ENCODE results near the gene KIFC3. TPM values are rescaled to one million over a fixed set of nuclear protein-coding genes. Genes with fewer than 3 reads are reported as not detected.

The KIFC3 gene
- total RNA-seq, 4 donors from 2014 or later = 116 to 206 (median 164) TPM

DNA sequence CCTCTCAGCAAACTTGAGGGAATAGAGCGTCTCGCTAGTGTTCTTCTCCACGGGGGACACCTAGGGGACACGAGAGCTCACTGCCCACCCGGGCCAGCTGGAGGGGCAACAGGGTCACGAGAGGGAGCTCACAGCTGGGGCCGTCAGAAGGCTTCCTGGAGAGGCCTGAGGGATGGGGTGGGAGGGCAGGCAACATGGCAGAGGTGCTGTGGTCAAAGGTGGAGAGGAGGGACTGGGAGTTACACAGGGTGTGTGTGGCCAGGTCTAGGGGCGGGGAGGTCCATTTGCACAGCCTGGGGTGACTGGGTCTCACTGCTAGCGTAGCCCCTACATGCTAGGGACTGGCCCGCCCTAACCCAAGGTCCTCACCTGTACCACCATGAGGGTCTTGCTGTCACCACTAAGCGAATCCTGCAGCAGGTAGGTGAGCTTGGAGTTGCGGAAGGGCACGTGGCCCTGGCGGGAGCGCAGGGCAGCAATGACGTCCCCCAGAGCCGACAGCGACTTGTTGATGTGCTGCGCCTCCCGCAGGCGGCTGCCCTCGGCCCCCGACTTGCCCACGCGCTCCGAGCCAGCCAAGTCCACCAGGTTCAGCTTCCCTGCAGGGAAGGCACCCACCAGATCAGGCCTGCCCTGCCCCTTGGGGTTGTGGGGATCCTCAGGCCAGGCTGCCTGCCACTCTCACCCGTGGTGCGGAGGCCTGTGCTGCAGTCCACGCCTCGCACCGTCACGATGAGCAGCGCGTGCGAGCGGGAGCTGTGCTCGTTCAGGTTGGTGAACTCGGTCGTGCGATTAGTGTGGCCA is 41.7 kb downstream of the KIFC3 start:
- intact Hi-C loops (cut with DNase I; ENCODE audit: low total_unique reads) = no loop called here
- TF ChIP-seq, protein P1, sequence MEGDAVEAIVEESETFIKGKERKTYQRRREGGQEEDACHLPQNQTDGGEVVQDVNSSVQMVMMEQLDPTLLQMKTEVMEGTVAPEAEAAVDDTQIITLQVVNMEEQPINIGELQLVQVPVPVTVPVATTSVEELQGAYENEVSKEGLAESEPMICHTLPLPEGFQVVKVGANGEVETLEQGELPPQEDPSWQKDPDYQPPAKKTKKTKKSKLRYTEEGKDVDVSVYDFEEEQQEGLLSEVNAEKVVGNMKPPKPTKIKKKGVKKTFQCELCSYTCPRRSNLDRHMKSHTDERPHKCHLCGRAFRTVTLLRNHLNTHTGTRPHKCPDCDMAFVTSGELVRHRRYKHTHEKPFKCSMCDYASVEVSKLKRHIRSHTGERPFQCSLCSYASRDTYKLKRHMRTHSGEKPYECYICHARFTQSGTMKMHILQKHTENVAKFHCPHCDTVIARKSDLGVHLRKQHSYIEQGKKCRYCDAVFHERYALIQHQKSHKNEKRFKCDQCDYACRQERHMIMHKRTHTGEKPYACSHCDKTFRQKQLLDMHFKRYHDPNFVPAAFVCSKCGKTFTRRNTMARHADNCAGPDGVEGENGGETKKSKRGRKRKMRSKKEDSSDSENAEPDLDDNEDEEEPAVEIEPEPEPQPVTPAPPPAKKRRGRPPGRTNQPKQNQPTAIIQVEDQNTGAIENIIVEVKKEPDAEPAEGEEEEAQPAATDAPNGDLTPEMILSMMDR (IDR thresholded peaks at IDR 0.05) = no peak
- no peak for TF ChIP-seq POLR2A (IDR thresholded peaks at IDR 0.05)
- H3K4me3 ChIP-seq (ENCODE audit: low read depth, poor library complexity, severe bottlenecking) = no peak overlapping the region
- DNase-seq (ENCODE audit: low spot score in 2 of 2) = no peak
- WGBS, 2 donors = 90 to 91% methylated on average over 17 to 40 of the region's 40 CpGs

DNA sequence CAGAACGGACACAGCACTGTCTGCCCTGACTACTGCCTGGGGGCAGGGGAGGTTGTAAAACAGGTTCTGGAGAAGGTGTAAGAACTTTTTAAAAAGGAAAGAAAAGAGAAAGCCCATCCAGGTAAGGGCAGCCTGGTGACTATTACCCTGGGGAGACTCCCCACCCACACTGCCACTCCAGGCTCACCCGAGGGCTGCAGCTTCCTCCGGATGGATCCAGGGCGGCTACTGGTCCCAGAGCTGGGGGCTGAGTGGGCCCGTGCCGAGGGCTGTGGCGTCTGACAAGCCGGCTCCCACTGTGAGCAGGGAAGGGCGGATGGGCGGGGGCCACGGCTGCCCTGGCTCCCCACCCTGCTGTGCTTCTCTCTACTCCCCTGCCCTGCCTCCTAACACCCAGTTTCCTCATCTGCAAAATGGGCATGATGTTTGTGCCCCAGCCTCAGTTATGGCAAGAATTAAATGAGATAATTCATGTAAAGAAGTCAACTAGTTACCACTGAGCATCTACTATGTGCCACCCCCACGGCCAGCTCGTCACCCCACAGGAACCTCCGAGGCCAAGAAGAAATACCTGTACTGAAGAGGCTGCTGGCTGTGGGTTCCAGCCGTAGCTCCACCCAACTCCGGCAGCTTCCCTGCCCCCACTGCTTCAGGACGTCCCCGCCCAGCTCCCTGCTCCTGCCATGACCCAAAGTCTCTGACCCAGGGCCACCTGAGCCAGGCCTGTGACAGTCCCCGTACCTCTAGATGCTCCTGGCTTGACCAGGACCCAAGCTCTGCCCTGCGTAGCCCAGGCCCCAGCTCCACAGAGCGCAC is 42.5 kb downstream of the KIFC3 start:
- WGBS, 2 donors = 65 to 66% methylated on average over 19 to 21 of the region's 21 CpGs
- intact Hi-C loops (cut with DNase I; ENCODE audit: low total_unique reads) = loop anchor here (10.0 kb wide), 2 partner anchors 105 to 235 kb away; no protein-coding TSS in a partner anchor
- TF ChIP-seq, protein P1 (IDR thresholded peaks at IDR 0.05) = no peak
- no peak for TF ChIP-seq POLR2A (IDR thresholded peaks at IDR 0.05)

DNA sequence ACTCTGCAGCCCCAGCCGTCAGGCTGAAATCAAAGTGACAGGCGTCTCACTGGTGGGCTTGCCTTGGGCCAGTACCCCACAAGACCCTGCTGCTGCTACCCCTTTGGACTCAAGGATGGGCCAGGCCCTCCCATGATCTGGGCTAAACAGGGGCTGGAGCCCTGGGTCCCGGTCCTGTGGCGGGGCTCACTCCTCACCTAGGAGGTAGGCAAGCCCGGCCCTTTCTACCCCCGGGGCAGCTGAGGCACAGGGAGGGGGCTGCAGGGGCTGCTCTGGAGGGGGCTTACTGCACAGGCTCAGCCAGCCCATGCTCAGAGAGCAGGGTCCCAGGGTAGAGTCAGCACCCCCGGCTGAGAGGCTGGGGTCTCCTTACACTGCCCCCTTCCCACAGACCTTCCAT is 43.2 kb downstream of the KIFC3 start:
- no peak for TF ChIP-seq POLR2A (IDR thresholded peaks at IDR 0.05)
- TF ChIP-seq, protein P1 (IDR thresholded peaks at IDR 0.05) = no peak
- no peak for DNase-seq (ENCODE audit: low spot score in 2 of 2)
- H3K4me3 ChIP-seq (ENCODE audit: low read depth, poor library complexity, severe bottlenecking) = no peak overlapping the region
- intact Hi-C loops (cut with DNase I; ENCODE audit: low total_unique reads) = loop anchor here (10.0 kb wide), 2 partner anchors 106 to 236 kb away; no protein-coding TSS in a partner anchor
- WGBS, 2 donors = 86 to 100% methylated on average over 2 to 5 of the region's 7 CpGs

More for the DNA sequence above, 42.5 kb downstream of the KIFC3 start:
- no peak overlapping the region for H3K4me3 ChIP-seq (ENCODE audit: low read depth, poor library complexity, severe bottlenecking)
- no peak for DNase-seq (ENCODE audit: low spot score in 2 of 2)

DNA sequence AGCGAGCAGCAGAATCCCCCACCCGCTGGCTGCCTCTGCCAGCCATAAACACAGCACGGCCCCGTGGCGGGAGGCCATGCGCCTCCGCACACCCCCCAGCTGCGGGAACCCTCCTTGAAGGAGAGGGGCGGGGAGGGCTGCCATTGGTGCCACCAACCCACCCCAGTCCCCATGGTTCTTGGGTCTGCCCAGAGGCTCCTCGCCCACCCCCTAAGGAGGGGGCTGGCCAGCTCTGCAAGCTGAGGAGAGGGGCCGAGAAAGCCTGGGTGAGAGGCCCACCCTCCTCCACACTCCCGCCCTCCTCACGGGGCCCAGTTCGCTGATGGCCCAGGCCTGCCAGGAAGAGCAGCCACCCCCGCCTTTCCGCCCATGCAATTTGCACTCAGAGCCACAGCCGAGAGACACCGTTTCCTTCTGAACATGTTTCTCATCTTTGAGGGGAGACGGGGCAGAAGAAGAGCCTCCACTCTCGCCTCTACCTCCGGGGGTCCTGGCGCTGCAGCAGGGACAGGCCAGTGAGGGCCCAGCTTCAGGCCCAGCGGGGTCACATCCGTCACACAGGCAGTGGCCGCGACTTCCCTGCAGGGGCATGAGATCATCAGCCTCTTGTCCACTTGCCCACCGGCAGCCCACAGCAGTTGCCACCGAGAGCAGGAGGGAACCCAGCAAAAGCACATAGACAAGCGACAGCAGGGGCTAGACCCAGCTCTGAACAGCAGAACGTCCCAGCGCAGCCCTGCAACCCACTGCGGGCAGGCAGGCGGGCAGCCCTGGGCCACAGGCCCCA is 43.8 kb downstream of the KIFC3 start:
- H3K4me3 ChIP-seq (ENCODE audit: low read depth, poor library complexity, severe bottlenecking) = no peak overlapping the region
- 67 to 79% methylated on average over 26 to 32 of the region's 33 CpGs for WGBS, 2 donors
- no peak for TF ChIP-seq POLR2A (IDR thresholded peaks at IDR 0.05)
- intact Hi-C loops (cut with DNase I; ENCODE audit: low total_unique reads) = loop anchor here (10.0 kb wide), 2 partner anchors 106 to 236 kb away; no protein-coding TSS in a partner anchor
- no peak for DNase-seq (ENCODE audit: low spot score in 2 of 2)

DNA sequence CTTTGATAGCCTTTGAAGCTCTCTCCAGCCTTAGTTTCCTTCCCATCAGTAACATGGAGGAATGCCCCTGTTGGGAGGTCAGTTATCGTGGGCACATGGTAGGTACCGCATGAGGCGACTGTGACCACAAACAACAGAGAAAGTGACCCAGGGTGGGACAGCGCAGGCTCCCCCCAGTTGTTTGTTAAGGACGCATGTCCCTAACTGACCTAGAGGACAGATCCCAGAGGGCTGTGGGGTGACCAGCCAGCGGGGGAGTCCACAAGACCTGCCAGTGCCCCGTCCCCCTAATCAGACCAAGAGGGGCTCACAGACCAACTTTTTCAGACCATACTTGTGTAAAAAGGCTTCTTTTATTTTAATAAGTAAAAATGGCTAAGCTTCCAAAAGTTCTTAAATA is 44.4 kb downstream of the KIFC3 start:
- intact Hi-C loops (cut with DNase I; ENCODE audit: low total_unique reads) = loop anchor here (10.0 kb wide), 2 partner anchors 107 to 237 kb away; no protein-coding TSS in a partner anchor
- DNase-seq (ENCODE audit: low spot score in 2 of 2) = no peak
- WGBS, 2 donors = 93% methylated on average over 7 of the region's 7 CpGs

More for the DNA sequence above, 44.4 kb downstream of the KIFC3 start:
- H3K4me3 ChIP-seq (ENCODE audit: low read depth, poor library complexity, severe bottlenecking) = no peak overlapping the region
- TF ChIP-seq, protein P1 (IDR thresholded peaks at IDR 0.05) = no peak
- no peak for TF ChIP-seq POLR2A (IDR thresholded peaks at IDR 0.05)
